Activated CD8-positive, alpha-beta T cell treated with anti-CD3 and anti-CD28 coated beads, Interleukin-2, amount 10 ng/mL, durations not matched to agents 7 days and 5 days (primary cell): ENCODE measurements around the gene CFAP92. TPM values are rescaled to one million over a fixed set of nuclear protein-coding genes. Genes with fewer than 3 reads are reported as not detected.
"Not testable (repeated sequence)": the region's sequence is repeated elsewhere in the genome, so short reads cannot be mapped to it uniquely, and the experiment has no call there.

Source experiments
- ATAC-seq: fragments of 150-1000 bp; cut with Tn5 transposase; one replicate; pipeline ENCODE4 v1.10.0; 2021; ENCODE audit warnings: moderate library complexity
- CTCF ChIA-PET: fragments of 350-600 bp; sonication (Branson Sonifier 250); formaldehyde crosslinking; loops from one replicate; lab custom pipeline; 2021; ENCODE audit warnings: antibody characterized with exemption; lab: Charles Lee
- POLR2A ChIA-PET: fragments of 350-600 bp; sonication (Branson Sonifier 250); formaldehyde crosslinking; loops from one replicate; lab custom pipeline; 2021; ENCODE audit warnings: antibody characterized with exemption; lab: Charles Lee
- DNase-seq: peaks from one replicate; pipeline ENCODE4 v3.0.0-alpha.2; 2020
- H3K27ac Mint-ChIP-seq: one replicate; pipeline ENCODE4 v1.8.0; 2021; ENCODE audit warnings: mild to moderate bottlenecking, mixed read lengths
- H3K27me3 Mint-ChIP-seq: one replicate; pipeline ENCODE4 v1.8.0; 2021; ENCODE audit warnings: low read depth, mixed read lengths
- H3K36me3 Mint-ChIP-seq: one replicate; pipeline ENCODE4 v1.8.0; 2021; ENCODE audit warnings: low read depth, mixed read lengths
- H3K4me1 Mint-ChIP-seq: one replicate; pipeline ENCODE4 v1.8.0; 2021; ENCODE audit warnings: low read depth, mixed read lengths
- H3K4me3 Mint-ChIP-seq: one replicate; pipeline ENCODE4 v1.8.0; 2021; ENCODE audit warnings: mild to moderate bottlenecking, mixed read lengths
- H3K9me3 Mint-ChIP-seq: one replicate; pipeline ENCODE4 v1.8.0; 2022; ENCODE audit warnings: mixed read lengths; ENCODE audit not compliant: insufficient read depth
- total RNA-seq, 2 experiments: library from RNA; stranded (reverse); gene quantifications; one replicate each; pipeline ENCODE4 v1.2.3, GENCODE V29; 2021

Gene CFAP92
- total RNA-seq, 2 experiments from 2014 or later = 0.18 to 0.26 TPM

DNA sequence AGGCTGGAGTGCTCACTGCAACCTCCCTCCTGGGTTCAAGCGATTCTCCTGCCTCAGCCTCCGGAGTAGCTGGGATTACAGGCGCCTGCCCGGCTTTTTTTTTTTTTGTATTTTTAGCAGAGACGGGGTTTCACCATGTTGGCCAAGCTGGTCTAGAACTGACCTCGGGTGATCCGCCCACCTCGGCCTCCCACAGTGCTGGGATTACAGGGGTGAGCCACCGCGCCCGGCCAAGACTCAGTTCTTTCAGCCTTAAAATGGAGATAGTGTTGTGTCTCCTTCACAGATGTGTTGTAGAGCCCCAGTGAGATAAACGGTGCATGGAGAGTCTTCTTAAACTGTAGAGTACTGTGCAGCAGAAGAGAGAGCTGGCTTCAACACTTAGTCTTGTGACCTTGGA is 113.4 kb downstream of the CFAP92 start:
- ChIA-PET POLR2A (interaction anchor here (1.0 to 3.0 kb wide), 2 partner anchors 263 to 436 kb away, joined by 3 to 15 read pairs; a partner anchor contains a TSS), CTCF (interaction anchor here (1.0 to 7.0 kb wide), 6 partner anchors 34 to 199 kb away, joined by 3 to 75 read pairs (median 33); no protein-coding TSS in a partner anchor)
- Mint-ChIP-seq H3K4me3 (peak overlapping the region; percentile 83), H3K27ac (peak overlapping the region; percentile 90), H3K36me3 (peaks cover 22% of the 10 kb centered on the region), H3K4me1 (peaks cover 58% of the 10 kb centered on the region)
- not testable (repeated sequence) for H3K27me3 Mint-ChIP-seq, ATAC-seq, DNase-seq, H3K9me3 Mint-ChIP-seq

DNA sequence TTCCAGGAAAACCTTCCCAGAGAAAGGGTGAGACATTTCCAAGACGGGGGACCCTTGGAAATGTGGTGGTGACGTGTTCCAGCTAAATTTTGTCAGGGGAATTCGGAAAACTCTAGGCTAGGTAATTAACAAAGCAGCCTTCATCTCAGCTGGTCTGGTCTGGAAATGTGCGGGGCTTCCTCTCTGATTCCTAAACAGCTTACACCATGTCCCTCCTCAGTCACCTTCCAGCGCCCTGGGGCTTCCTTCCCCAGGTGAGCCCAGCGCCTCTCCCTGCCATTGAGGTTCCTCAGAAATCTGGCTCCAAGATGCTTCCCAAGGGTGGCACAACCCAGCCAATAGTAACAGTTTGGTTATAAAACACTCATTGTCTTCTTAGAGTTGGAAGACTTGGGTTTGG is 113.9 kb downstream of the CFAP92 start:
- H3K36me3 Mint-ChIP-seq = peaks cover 20% of the 10 kb centered on the region
- H3K27me3 Mint-ChIP-seq = no peaks in the 10 kb centered on the region
- DNase-seq (no peak), ATAC-seq (no peak)
- ChIA-PET CTCF (interaction anchor here (1.4 to 7.0 kb wide), 9 partner anchors 10 to 262 kb away, joined by 4 to 75 read pairs (median 17); no protein-coding TSS in a partner anchor), POLR2A (interaction anchor here (1.0 to 3.0 kb wide), 2 partner anchors 263 to 436 kb away, joined by 3 to 15 read pairs; a partner anchor contains a TSS)
- H3K4me1 Mint-ChIP-seq = peaks cover 59% of the 10 kb centered on the region
- H3K27ac Mint-ChIP-seq = peak overlapping the region; percentile 90
- peak overlapping the region; percentile 83 for H3K4me3 Mint-ChIP-seq
- no peaks in the 10 kb centered on the region for H3K9me3 Mint-ChIP-seq

DNA sequence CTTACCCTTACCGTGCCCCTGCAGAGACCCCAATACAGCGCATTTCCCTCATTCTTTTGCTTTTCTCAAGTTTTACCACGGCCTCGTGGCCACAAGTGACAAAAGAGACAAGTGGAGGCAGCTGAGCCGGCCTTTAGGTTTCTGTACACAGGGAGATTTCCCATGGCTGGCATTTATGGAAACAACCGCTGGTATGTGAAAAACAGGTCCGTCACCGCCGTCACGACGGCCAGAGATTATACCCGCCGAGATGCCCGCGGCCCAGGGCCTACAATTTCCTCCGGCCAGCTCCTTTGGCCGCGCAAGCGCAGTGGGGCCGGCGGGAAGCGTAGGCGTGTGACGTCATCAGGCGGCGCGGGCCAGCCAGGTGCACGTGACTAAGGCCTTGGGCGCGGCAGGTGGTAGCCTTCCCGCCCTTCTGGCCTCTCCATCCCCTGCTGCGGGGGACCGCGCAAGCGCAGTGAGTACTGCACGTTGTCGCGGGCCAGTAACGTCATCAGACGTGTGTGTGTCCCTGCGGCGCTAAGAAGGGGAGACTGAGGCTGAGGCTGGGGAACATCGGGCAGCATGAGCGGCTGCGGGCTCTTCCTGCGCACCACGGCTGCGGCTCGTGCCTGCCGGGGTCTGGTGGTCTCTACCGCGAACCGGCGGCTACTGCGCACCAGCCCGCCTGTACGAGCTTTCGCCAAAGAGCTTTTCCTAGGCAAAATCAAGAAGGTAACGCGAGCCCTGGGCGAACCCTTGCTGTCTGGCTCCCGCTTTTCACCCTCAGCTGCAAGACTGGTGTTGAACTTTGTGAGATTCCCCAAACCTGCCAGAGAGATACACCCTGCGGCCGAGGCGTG is 114.5 kb downstream of the CFAP92 start, which contains the start of gene ACAD9:
Gene ACAD9, plus strand, starts transcription at position 496 of the 845 bp plus-strand sequence. Its CDS starts 72 bp downstream, at position 568.
- peak; percentile 97 for DNase-seq
- Mint-ChIP-seq H3K36me3 (peaks cover 18% of the 10 kb centered on the region), H3K4me1 (peaks cover 57% of the 10 kb centered on the region), H3K4me3 (peak within 1 kb of the TSS; percentile 83), H3K27me3 (peaks cover 4% of the 10 kb centered on the region), H3K27ac (peak within 1 kb of the TSS; percentile 90), H3K9me3 (no peaks in the 10 kb centered on the region)
- CTCF ChIA-PET = interaction anchor here (0.5 to 7.0 kb wide), 18 partner anchors 9 to 438 kb away, joined by 3 to 75 read pairs (median 6); partner anchors contain the start of gene RAB43
- peak; percentile 96 for ATAC-seq
- POLR2A ChIA-PET = interaction anchor here (0.6 to 3.0 kb wide), 17 partner anchors 9 to 437 kb away, joined by 3 to 15 read pairs (median 4); partner anchors contain the start of gene RPN1

DNA sequence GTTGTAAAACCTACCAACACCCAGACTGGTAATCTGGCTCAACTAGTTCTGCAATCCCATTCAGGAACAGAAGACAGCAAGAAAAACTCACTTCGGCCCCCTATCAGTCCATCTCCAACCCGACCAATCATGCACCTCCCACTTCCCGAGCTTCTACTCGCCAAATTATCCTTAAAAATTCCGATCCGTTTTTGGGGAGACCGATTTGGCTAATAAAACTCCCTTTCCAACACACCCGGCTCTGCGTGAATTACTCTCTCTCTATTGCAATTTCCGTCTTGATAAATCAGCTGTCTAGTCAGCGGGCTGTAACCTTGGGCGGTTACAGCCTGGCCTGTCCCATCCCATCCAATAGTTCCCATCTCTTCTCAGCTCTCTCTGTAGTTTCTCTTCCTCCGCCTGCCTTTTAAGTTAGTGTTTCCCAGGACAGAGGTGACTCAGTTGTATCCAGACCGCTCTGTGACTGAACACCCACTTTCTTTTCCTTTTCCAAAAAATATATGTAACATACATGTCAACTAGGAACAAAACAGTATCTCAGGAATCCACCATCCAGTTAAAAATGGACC is 115.2 kb downstream of the CFAP92 start:
- peaks cover 5% of the 10 kb centered on the region for H3K27me3 Mint-ChIP-seq
- H3K36me3 Mint-ChIP-seq = peaks cover 18% of the 10 kb centered on the region
- POLR2A ChIA-PET = interaction anchor here (0.6 to 3.0 kb wide), 19 partner anchors 10 to 437 kb away, joined by 3 to 15 read pairs (median 4); partner anchors contain the start of gene RPN1
- H3K4me1 Mint-ChIP-seq = peaks cover 50% of the 10 kb centered on the region
- CTCF ChIA-PET = interaction anchor here (0.5 to 7.0 kb wide), 22 partner anchors 8 to 439 kb away, joined by 3 to 75 read pairs (median 4); partner anchors contain the start of gene RAB43
- H3K9me3 Mint-ChIP-seq = no peaks in the 10 kb centered on the region
- DNase-seq = peak; percentile 37
- peak overlapping the region; percentile 90 for H3K27ac Mint-ChIP-seq
- ATAC-seq = peak; percentile 25
- H3K4me3 Mint-ChIP-seq = peak overlapping the region; percentile 83

DNA sequence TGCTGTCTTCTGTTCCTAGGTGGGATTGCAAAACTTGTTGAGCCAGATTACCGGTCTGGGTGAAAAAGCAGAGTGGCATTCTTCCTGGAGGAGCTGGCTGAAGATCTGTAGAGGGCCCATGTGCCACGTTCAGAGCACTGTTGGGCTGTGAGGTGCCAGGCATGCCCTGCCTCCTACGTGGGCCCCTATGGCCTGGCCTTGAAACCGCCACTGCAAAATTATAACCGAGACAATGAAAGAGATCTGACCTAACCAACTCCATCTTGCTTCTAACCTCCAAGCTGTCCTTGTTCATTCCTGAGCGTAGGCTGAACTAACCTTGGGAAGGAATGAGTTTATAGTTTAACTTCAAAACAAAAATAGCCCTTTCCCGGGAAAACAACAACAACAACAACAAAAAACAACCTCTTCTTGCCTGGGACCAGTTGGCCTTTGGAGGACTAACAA is 115.8 kb downstream of the CFAP92 start:
- Mint-ChIP-seq H3K27me3 (peaks cover 5% of the 10 kb centered on the region), H3K27ac (peak overlapping the region; percentile 90), H3K4me1 (peaks cover 48% of the 10 kb centered on the region), H3K4me3 (peak overlapping the region; percentile 83), H3K9me3 (no peaks in the 10 kb centered on the region), H3K36me3 (peaks cover 18% of the 10 kb centered on the region)
- DNase-seq (no peak), ATAC-seq (no peak)
- ChIA-PET CTCF (interaction anchor here (0.8 to 7.0 kb wide), 17 partner anchors 9 to 438 kb away, joined by 3 to 75 read pairs (median 8); a partner anchor contains a TSS), POLR2A (interaction anchor here (0.9 to 3.0 kb wide), 12 partner anchors 10 to 438 kb away, joined by 3 to 15 read pairs (median 4); partner anchors contain the start of gene RPN1)

DNA sequence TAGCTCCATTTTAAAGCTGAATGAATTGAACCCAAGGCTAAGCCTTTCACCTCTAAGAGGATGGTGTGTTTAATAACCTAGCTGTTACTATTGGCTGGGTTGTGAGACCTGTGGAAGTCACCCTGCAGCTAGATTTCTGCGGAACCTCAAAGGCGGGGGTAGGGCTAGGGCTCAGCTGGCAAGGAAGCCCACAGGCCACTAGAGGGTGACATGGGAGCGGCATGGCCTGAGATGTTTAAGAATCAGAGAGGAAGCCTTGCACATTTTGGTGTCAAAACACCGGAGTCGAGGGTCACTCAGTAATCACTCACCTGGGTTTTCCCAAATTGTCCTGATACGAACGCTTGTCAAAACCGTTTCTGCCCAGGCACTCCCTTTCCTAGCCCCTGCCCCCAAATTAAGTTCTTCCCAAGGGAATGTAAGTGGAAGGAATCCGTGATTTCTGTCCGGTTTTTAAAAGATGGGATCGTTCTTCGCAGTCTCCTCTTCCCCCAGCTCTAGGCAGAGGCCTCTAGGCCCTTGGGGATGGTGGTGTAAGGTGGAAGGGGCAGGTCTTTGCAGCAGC is 118.2 kb downstream of the CFAP92 start:
- Mint-ChIP-seq H3K9me3 (no peaks in the 10 kb centered on the region), H3K4me3 (no peak overlapping the region), H3K27me3 (peaks cover 5% of the 10 kb centered on the region), H3K36me3 (peaks cover 8% of the 10 kb centered on the region), H3K4me1 (peaks cover 26% of the 10 kb centered on the region), H3K27ac (no peak overlapping the region)
- ChIA-PET POLR2A (interaction anchor here (0.6 to 1.6 kb wide), 4 partner anchors 47 to 440 kb away, joined by 3 to 6 read pairs (median 4); a partner anchor contains a TSS), CTCF (interaction anchor here (0.6 to 7.0 kb wide), 28 partner anchors 8 to 1213 kb away, joined by 3 to 75 read pairs (median 4); partner anchors contain the start of gene COPG1)
- ATAC-seq (peak; percentile 51), DNase-seq (peak; percentile 83)

DNA sequence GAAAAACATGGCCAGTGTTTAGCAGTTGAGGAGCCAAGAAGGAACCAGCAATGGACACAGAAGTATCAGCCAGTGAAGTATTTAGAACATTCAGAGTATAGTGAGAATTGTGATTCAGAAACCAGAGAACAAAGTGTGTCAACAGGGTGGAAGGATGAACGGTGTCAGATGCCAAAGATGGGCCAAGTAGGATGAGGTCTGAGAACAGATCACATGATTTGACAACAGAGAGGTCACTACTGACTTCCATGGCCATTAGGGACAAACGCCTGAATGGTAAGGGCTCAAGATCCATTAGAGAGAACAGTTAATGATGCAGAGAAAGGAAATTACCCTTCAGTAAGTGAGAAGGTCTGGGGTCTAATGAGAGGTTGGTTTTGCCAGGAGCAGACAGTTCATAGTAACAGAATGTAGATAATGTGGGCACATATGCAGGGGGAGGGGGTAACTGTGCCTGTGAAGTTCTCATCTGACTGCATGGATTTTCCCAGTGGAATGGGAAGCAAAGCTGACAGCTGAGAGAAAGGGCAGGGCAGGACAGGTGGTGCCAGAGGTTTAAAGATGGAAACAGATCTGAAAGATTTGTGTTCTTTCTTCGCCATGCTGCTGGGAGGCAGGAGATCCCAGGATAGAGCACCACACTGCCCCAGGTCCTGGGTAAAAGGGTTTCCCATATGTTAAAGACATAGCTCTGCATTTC is 119.2 kb downstream of the CFAP92 start:
- no peaks in the 10 kb centered on the region for H3K9me3 Mint-ChIP-seq
- CTCF ChIA-PET = interaction anchor here (0.7 to 7.0 kb wide), 16 partner anchors 8 to 512 kb away, joined by 3 to 75 read pairs (median 5); no protein-coding TSS in a partner anchor

DNA sequence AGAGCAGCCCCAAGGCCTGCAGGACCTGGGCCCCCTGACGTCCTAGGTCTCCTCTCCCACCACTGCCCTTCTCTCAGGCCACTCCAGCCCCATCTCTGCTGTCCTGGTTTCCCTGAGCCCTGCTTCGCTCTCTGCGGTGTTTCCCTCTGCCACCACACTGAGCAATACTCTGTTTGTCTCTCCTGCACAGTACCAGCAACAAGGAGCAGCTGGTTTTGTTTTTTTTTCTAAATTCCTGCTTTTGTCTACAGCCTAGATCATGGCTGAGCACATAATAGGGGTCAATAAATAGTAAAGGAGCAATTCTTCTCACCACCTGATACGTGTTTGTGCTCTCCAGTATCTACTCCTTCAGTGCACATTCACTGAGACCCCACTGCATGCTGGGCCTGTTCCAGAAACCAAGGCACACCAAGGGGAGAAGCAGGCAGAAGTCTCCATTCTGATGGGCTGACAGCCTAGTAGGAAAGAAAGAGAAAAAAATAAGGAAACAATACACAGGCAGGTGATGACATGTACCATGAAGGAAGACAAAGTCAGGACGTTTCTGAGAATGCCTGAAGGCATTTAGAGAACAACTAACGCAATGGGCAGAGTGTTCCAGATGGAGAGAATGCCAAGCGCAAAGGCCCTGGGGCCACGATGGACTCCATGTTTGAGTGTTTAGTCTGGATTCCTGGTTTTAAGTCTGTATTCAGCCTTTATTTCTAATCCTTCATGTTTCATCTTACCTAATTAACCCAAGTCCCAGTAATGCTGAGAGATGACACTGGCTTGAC is 120.4 kb downstream of the CFAP92 start:
- POLR2A ChIA-PET = no interaction called here
- peaks cover 8% of the 10 kb centered on the region for H3K36me3 Mint-ChIP-seq

More for the DNA sequence above, 119.2 kb downstream of the CFAP92 start:
- Mint-ChIP-seq H3K27me3 (peaks cover 5% of the 10 kb centered on the region), H3K4me3 (no peak overlapping the region), H3K27ac (no peak overlapping the region), H3K4me1 (peaks cover 20% of the 10 kb centered on the region), H3K36me3 (peaks cover 8% of the 10 kb centered on the region)
- POLR2A ChIA-PET = interaction anchor here (0.6 to 1.6 kb wide), 3 partner anchors 48 to 441 kb away, joined by 4 to 6 read pairs (median 4); a partner anchor contains a TSS
- DNase-seq = no peak
- no peak for ATAC-seq

DNA sequence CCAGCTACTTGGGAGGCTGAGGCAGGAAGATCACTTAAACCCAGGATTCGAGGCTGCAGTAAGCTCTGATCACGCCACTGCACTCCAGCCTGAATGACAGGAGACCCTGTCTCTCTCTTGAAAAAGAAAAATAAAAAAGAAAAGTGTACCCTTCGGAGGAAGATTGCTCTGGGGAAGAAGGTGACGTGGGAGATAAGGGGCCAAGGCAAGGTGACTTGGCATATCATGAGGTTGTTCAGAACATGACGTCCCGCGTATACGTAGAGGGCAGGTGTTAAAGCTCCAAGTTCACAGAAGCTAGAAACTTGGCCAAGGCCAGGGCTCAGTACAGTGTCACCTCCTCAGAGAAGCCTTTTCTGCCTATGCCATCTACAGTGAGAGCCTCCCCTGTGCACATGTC is 121.1 kb downstream of the CFAP92 start:
- Mint-ChIP-seq H3K9me3 (no peaks in the 10 kb centered on the region), H3K4me3 (no peak overlapping the region), H3K27me3 (peaks cover 5% of the 10 kb centered on the region), H3K4me1 (peaks cover 15% of the 10 kb centered on the region), H3K36me3 (peaks cover 5% of the 10 kb centered on the region), H3K27ac (no peak overlapping the region)
- DNase-seq = no peak
- ChIA-PET POLR2A (no interaction called here), CTCF (interaction anchor here (1.6 kb wide), 1 partner anchor 192 kb away, joined by 5 read pairs; no protein-coding TSS in a partner anchor)
- no peak for ATAC-seq

More for the DNA sequence above, 120.4 kb downstream of the CFAP92 start:
- Mint-ChIP-seq H3K9me3 (no peaks in the 10 kb centered on the region), H3K4me3 (no peak overlapping the region), H3K27me3 (peaks cover 5% of the 10 kb centered on the region), H3K27ac (no peak overlapping the region), H3K4me1 (peaks cover 20% of the 10 kb centered on the region)
- no peak for ATAC-seq
- CTCF ChIA-PET = interaction anchor here (1.6 to 6.8 kb wide), 2 partner anchors 97 to 193 kb away, joined by 5 to 38 read pairs; no protein-coding TSS in a partner anchor
- no peak for DNase-seq
